ENCODE results near the gene CCDC169. TPM values are rescaled to one million over a fixed set of nuclear protein-coding genes. Genes with fewer than 3 reads are reported as not detected.
"Not testable (repeated sequence)": the region's sequence is repeated elsewhere in the genome, so short reads cannot be mapped to it uniquely, and the experiment has no call there.

The CCDC169 gene
- total RNA-seq, 1 donor from 2014 or later, result 2.7 TPM

- no peak for DNase-seq
These were observed 15.7 kb upstream of the CCDC169 start for GRCh38 chr13:36313047-36313969.

GRCh38 chr13:36310417-36311108 is 12.9 kb upstream of the CCDC169 start:
- DNase-seq, result no peak

- no peak for DNase-seq
These were observed 4.7 kb upstream of the CCDC169 start for GRCh38 chr13:36302289-36302688.

- not testable (repeated sequence) for DNase-seq
These were observed 1.9 kb upstream of the CCDC169 start for GRCh38 chr13:36299469-36299868.

- DNase-seq, result no peak
These were observed 988 bp upstream of the CCDC169 start for GRCh38 chr13:36298535-36299068.

- no peak for DNase-seq
These were observed 3.5 kb downstream of the CCDC169 start for GRCh38 chr13:36294096-36294495.

- no peak for DNase-seq
These were observed 4.1 kb downstream of the CCDC169 start for GRCh38 chr13:36293497-36293896.

GRCh38 chr13:36288794-36289391 is 8.7 kb downstream of the CCDC169 start:
- DNase-seq, result no peak

GRCh38 chr13:36286006-36286405 is 11.6 kb downstream of the CCDC169 start:
- no peak for DNase-seq

GRCh38 chr13:36282821-36283432 is 14.7 kb downstream of the CCDC169 start:
- DNase-seq, result no peak

GRCh38 chr13:36275190-36276002 is 22.2 kb downstream of the CCDC169 start:
- DNase-seq, result no peak

GRCh38 chr13:36273431-36273830 is 24.2 kb downstream of the CCDC169 start:
- DNase-seq, result no peak

GRCh38 chr13:36261976-36262375 is 35.6 kb downstream of the CCDC169 start:
- no peak for DNase-seq

- DNase-seq, result no peak
These were observed 36.6 kb downstream of the CCDC169 start for GRCh38 chr13:36261011-36261410.

- DNase-seq, result no peak
These were observed 38.1 kb downstream of the CCDC169 start for GRCh38 chr13:36259361-36260137.

GRCh38 chr13:36258831-36259230 is 38.8 kb downstream of the CCDC169 start:
- no peak for DNase-seq

- no peak for DNase-seq
These were observed 46.1 kb downstream of the CCDC169 start for GRCh38 chr13:36251526-36251925.

GRCh38 chr13:36251017-36251416 is 46.6 kb downstream of the CCDC169 start:
- DNase-seq, result no peak

GRCh38 chr13:36248700-36249099 is 48.9 kb downstream of the CCDC169 start:
- no peak for DNase-seq

- DNase-seq, result no peak
These were observed 52.6 kb downstream of the CCDC169 start for GRCh38 chr13:36244990-36245389.

- DNase-seq, result no peak
These were observed 53.5 kb downstream of the CCDC169 start for GRCh38 chr13:36244073-36244472.

All from occipital lobe (tissue), 2 donors.